Measurements from ENCODE around the gene MFAP1. TPM values are rescaled to one million over a fixed set of nuclear protein-coding genes. Genes with fewer than 3 reads are reported as not detected.
"Not testable (repeated sequence)": the region's sequence is repeated elsewhere in the genome, so short reads cannot be mapped to it uniquely, and the experiment has no call there.

Gene MFAP1
- polyA plus RNA-seq, 10 donors: 27.6 to 44.1 (median 32.6) TPM

DNA sequence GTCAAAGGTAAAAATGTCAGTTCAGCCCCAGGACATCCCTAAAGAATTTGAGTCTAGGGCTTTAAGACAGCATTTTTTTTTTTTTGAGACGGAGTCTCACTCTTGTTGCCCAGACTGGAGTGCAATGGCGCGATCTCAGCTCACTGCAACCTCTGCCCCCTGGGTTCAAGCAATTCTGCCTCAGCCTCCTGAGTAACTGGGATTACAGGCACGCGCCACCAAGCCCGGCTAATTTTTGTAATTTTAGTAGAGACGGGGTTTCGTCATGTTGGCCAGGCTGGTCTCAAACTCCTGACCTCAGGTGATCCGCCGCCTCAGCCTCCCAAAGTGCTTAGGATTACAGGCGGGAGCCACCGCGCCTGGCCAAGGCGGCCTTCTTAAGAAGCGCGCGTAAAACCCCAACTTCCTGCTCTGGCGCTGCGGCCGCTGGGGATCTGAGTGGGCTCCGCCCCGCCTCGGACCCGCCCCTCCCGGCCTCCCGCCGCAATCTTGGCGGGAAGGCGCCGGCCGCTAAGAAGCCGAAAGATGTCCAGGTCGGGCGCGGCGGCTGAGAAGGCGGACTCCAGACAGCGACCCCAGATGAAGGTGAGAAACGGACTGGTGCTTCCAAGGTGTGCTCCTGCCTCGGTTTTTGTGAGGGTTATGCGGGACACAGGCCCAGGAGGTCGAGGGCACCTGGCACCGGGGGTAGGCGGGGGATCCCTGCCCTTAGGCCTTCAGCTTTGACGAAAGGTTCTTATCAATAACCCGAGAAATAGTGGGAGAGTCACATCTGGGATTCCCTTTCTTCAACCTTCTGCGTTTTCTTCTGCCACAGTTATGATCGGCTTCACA lies 2.2 kb upstream of the MFAP1 start, which contains the start of gene WDR76:
Gene WDR76 (plus strand): TSS at position 495 of the 834 bp plus-strand sequence. CDS start 31 bp downstream, at position 526.
- DNase-seq: peak; percentile 78 to 92 (median 87)

DNA sequence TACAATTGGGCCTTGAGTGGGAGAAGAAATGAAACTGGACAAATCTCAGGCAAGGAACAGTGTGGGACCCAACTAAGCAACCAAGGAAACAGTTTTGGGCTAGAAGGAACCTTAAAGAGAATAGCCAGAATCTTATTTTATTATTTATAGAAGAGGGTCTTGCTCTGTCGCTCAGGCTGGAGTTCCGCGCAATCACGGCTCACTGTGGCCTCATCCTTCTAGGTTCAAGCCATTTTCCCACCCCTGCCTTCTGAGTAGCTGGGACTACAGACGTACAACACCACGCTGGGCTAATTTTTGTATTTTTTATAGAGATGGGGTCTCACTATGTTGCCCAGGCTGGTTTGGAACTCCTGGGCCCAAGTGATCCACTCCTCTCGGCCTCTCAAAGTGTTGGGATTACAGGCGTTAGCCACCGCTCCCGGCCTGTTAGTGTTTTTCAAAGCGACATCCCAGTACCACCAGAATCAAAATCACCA lies 1.6 kb upstream of the MFAP1 start:
- no peak for DNase-seq

DNA sequence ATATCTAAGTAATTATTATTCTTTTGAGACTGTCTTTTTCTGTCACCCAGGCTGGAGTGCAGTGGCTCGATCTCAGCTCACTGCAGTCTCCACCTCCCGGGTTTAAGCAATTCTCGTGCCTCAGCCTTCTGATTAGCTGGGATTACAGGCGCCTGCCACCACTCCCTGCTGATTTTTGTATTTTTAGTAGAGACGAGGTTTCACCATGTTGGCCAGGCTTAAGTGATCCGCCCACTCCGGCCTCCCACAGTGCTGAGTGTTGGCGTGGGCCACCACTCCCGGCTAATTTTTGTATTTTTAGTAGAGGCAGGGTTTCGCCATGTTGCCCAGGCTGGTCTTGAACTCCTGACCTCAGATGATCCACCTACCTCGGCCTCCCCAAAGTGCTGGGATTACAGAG lies 815 bp upstream of the MFAP1 start:
- DNase-seq: not testable (repeated sequence)

DNA sequence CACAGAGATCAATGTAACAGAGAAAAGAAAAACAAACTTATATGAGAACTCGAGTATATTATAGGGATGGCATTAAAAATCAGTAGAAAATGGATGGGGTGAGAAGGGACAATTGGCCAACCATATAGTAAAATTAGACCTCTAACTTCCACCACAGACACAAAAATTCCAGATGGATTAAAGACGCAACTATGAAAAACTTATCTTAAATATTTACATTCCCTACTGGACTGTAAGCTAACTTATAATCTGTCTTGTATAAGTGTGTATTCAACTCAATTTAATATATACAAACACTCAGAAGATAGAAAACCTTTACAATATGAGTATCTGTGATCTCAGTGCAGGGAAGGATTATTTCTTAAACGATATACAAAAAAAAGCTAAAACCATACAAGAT lies 3.0 kb downstream of the MFAP1 start:
- no peak for DNase-seq

DNA sequence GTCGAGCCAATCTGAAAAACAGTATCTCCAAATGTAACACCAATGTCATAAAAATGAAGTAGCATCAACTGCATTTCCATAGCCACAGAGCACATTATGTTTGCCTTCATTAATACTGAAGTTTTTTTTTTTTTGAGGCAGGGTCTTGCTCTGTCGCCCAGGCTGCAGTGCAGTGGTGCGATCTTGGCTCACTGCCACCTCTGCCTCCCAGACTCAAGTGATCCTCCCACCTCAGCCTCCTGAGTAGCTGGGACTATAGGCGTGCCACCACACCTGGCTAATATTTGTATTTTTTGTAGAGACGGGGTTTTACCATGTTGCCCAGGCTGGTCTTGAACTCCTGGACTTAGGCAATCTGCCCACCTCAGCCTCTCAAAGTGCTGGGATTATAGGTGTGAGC lies 9.4 kb downstream of the MFAP1 start:
- DNase-seq: not testable (repeated sequence)

DNA sequence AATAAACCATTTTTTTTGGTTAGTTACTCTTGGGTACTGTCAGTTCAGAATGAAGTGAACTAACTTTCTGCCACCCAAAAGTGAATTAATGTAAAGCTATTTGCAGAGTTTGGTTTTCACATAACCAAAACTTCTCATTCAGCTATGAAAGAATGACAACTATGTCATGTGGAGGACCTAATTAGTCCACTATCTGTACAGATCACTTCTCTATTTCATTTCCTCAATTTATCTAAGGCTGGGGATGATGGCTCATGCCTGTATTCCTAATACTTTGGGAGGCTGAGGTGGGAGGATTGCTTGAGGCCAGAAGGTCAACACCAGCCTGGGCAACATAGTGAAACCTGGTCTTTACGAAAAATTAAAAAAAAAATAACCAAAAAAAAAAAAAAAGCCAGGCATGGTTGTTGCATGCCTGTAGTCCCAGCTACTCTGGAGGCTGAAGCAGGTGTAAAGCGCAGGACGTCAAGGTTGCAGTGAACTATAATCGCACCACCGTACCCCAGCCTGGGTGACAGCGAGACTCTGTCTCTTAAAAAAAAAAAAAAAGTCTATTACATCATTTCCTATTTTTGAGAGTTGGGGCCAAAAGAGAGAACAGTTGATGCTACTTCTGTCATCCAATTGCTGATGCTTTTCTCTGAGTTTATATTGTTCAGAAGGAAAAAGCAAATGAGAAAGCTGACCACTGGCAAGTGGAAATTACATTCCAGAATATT lies 15.4 kb downstream of the MFAP1 start:
- no peak for DNase-seq

DNA sequence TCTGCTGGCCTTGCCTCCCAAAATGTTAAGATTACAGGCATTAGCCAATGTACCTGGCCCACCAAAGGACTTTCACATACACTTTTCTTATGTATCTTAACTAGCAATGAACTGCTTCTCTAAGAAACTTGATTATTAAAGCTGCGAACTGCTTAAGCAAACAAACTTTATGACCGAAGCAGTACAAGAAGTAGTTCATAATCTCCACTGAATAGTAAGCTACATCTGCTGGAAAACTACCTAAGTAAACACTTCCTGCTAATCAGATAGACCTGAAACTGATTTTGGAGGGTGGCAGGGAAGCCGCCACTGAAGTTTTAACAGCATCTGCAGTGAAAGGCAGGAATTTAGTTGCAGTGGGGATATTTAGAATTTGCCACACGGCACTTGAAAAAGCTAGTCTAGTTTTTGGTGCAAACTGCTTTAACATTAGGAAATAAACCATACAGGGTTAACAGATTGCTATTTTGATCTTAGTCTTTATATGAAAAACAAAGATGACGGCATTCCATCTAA lies 16.0 kb downstream of the MFAP1 start:
- DNase-seq: no peak

DNA sequence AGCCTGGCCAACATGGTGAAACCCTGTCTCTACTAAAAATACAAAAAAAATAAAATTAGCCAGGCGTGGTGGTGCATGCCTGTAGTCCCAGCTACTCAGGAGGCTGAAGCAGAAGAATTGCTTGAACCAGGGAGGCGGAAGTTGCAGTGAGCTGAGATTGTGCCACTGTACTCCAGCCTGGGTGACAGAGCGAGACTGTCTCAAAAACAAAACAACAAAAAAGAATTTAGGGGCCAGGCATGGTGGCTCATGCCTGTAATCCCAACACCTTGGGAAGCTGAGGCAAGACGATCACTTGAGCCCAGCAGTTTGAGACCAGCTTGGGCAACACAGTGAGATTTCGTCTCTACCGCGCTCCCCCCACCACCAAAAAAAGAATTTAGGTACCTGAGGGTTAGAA lies 21.8 kb downstream of the MFAP1 start:
- DNase-seq: not testable (repeated sequence)

DNA sequence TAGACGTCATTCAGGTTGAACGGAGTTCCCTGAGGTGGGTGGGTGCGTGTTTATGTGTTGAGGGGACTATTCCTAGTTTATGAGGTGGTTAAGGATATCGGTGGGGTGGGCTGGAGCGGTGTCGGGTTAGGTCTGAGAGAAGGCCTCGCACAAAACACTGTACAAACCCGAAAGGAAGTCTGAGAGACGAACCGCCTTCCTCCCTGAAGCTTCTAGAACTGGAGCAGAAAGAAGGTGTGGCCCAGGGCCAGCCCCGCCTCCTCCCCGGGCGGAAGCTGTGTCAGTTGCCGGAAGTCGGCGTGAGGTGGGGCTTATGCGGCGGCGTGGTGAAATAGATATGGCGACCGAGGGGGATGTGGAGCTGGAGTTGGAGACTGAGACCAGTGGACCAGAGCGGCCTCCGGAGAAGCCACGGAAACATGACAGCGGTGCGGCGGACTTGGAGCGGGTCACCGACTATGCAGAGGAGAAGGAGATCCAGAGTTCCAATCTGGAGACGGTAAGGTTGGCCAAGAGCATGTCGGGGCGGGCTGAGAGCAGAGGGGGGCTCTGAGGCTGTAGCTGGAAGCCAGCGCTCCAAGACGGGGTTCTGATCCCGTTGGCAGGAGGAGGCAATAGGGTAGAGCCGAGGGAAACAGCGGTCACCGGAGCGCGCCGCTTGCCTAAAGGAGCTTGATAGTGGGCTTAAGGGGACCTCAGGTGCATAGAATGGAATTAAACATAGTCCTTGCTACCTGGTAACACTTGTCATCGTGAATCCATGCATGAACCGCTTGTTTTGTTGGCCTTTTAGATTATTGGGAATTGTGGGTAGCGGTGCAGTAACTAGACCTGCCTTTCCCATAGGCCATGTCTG lies 24.0 kb downstream of the MFAP1 start, which contains the start of gene HYPK:
Gene HYPK (plus strand): TSS at position 314 of the 856 bp plus-strand sequence. CDS start 24 bp downstream, at position 338.
- peak; percentile 90 to 97 (median 95) for DNase-seq

DNA sequence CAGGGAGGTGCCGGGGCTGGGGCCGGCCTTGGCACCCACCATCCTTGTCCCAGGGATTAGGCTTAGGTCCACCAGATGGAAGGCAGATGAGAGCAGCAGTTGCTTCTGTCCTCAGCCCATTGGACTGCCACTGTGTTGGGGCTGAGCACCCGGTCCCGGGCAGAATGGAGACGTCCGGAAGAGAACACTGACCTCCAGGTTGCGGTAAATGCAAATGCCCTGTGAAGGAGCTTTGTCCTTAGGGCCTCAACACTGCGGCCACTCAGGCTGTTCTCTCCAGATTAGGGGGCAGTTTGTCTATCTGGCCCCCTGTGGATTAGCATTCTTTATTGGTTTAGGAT lies 24.6 kb downstream of the MFAP1 start, which contains the start of gene SERINC4:
Gene SERINC4 (minus strand): TSS at position 276 of the 341 bp plus-strand sequence. CDS start 234 bp downstream, at position 42.
- DNase-seq: no peak

DNA sequence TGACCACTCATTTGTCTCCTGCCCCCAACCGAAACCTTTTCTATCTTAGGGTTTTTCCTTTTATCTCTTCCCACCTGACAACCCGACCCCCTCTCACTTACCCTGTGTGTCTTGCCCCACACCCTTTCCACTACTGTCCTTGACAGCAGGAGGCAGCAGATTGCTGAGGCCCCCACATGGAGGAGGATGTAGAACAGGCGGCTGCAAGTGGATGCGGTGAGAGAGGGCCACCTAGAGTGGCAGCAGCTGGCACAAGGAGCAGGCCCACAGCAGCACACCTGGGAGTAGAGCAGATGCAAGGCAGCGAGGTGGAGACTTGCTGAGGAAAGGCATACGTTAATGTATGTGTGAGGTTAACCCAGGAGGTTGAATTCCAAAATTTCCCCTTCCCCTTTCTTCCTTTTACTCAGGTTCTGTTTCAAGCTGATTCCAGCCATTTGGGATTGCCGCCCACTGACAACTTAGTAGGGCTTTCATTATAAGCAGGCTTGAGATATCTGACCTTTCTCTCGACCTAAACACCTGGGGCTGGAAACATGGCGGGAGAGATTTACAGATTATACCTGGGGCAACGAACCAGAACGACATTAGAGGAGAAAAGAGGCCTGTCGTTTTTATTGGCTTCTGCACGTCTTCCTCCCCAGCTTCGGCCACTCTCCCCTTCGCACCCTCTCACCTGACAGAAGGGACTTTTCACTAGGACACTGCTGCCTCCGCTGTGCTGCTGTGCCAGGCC lies 25.1 kb downstream of the MFAP1 start:
- no peak for DNase-seq

DNA sequence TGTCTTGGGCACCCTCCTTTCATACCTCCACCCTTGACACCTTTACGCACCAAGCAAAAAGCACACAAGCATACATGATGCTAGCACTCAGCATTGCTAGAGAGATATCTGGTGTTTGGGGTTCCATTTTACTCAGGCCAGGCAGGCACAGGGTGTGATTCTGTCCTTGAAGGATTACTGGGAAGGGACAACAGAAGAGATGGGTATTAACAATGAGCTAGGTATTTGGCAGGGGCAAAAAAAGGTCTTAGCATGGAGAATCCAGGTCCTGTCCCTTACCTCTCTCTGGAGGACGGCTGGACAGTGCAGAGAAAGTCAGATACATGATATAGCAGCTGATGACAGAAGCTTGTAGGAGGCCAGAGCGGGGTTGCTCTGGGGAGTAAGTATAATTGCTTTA lies 27.9 kb downstream of the MFAP1 start:
- DNase-seq: no peak

DNA sequence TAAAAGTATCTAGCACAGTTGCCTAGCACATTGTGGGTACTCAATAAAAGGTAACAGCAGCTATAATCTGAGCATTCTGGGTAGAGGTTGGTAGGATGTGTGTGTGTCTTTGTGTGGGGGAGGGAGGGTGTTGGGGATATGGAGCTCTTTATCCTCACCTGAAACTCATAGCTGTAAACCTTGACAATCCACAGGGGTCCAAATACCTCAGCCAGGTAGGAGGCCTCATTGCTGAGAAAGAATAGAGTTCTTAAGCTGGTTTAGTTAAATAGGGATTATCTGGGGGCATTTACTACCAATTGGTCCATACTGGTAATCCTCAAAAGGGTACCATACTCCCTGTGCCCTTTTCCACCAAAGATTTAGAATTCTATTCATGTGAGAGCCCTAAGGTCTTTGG lies 28.5 kb downstream of the MFAP1 start:
- no peak for DNase-seq

DNA sequence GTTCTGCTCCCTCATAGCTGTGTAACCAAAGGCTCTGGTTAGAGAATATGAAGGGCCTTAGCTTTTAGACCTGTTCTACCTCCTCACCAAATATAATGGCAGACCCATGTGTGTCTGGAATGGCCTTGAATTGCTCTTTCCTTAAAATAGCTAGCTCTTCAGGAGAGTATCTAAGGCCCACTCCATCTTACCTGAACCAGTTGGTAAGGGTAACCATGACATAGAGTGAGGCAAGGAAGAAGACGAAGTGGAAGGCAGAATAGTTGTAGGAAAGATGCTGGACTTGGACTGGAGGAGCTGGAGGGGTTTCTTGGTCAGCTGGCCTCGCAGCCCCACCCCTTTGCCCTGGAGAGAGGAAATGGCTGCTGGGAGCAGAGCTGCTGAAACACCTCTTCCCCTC lies 29.3 kb downstream of the MFAP1 start:
- no peak for DNase-seq

DNA sequence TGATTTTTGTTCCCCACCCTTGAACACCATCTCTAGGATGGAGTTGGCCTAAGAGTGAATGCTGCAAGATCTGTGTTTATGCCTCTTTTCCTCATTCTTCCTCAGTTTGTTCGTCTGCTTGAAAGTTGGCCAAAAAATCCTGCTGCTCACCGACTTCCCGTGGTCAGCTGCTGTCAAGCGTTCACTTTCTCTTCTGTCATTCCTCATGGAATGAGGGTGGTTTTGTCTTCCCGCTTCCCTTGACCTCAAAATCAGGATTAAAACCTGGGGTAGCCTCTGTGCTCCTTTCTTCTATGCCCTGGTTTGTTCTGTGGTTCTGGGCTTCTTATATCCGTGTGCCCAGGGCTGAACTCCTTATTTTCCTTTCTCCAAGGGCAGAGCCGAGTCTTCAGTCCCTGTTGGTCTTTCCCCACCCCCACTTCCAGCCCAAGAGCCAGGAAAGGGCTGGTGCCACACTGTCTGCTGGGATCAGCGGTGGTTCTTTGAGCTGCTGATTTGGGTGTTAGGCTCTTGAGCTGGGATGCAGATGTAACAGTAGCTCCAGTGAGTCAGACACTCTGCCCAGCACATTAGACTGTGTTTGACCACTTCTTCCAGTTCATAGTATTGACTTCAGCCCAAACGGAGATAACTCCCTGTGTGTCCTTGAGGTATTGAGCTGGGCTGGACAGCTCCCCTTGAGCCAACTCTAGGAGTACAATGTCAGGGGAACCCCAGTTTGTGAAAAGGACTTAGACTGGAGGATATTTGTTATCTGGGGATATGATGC lies 30.0 kb downstream of the MFAP1 start:
- DNase-seq: no peak

DNA sequence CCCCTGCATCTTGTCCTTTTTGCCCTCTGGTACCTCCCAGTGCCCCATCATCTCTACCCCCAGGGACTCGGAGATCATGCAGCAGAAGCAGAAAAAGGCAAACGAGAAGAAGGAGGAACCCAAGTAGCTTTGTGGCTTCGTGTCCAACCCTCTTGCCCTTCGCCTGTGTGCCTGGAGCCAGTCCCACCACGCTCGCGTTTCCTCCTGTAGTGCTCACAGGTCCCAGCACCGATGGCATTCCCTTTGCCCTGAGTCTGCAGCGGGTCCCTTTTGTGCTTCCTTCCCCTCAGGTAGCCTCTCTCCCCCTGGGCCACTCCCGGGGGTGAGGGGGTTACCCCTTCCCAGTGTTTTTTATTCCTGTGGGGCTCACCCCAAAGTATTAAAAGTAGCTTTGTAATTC lies 30.8 kb downstream of the MFAP1 start:
- DNase-seq: no peak

DNA sequence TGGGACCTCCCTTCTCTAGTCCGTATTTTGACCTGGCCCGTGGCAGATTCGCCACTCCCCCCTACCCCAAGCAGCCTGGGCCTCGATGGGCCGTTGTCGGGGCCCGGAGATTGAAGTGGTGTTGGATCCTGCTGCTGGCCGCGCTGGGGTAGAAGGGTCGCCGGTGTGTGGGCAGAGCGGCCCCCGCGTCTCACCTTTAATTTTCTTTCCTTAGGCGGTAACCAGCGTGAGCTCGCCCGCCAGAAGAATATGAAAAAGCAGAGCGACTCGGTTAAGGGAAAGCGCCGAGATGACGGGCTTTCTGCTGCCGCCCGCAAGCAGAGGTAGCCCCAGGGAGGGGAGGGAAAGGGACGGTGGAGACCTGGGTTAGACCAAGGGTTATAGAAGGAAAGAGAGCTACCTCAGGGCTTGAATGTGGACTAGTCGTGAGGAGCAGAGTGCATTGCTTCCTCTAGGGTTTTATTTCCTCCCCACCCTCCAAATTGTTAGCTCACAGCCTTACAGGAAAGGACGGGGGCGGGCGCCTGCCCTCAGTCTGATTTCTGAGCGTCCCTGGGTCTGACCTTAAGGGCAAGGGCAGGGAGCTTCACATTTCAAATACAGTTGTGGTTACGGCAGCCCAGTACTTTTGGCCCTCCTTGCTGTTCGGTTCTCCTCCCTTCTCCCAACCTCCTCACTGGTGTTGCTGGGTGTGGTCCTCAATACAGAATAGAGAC lies 31.6 kb downstream of the MFAP1 start:
- DNase-seq: peak in 1 of 3 donors; percentile 67

DNA sequence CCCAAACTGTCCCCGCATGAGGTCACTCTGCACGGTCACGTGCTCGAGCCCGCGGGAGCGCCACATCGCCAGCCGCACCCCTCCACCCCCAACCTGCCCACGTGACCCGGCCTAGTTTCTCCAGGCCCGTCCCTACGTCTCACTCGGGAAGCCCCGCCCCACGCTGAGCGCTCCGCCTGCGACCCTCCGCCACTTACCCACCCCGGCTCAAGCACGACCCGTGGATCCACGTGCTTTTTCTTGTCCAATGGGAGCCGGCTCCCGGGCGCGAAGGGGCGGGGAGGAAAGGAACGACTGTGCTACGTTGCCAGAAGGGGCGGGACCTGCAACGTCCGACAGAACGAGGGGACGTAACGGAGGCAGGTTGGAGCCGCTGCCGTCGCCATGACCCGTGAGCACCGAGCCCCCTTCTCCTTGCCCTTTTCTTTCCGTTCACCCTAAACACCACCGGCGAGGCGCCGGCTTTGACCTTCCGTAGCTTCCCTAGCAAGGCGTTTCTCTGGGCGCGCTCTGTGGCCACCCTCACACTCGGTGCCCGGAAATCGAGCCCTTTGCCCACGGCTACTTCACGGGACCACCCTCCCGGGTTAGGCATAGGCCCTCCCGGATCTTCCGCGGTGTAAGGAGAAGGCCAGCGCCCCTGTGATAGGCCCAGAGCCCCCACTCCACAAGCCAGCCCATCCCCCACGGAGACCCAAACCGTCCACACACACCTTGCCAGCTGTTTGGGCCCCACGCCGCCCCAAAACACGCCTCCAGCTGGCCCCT lies 32.3 kb downstream of the MFAP1 start, which contains the start of gene SERF2:
Gene SERF2 (plus strand): TSS at position 328 of the 768 bp plus-strand sequence. CDS start 57 bp downstream, at position 385.
- peak; percentile 100 for DNase-seq

All from muscle of back (tissue), 11 donors.